K562 (cell line): ENCODE data around the gene PAN2. TPM values are rescaled to one million over a fixed set of nuclear protein-coding genes. Genes with fewer than 3 reads are reported as not detected.

Source experiments
- ARID2 ChIP-seq: fragments of 450-650 bp; IDR thresholded peaks from 2 replicates; pipeline ENCODE4 v1.6.1; 2017; ENCODE audit warnings: antibody characterized with exemption, mild to moderate bottlenecking
- ATF1 ChIP-seq, 2 experiments: fragments of 450-650 bp in 1 of 2; IDR thresholded peaks; 2 replicates each; pipeline ENCODE4 v1.6.1; 2016; ENCODE audit warnings: missing compliant biosample characterization in 1 of 2, missing genetic modification characterization in 1 of 2
- BDP1 ChIP-seq: IDR thresholded peaks from 3 replicates; pipeline ENCODE4 v1.6.1; 2011; ENCODE audit not compliant: insufficient read length, insufficient read depth
- CGGBP1 ChIP-seq: fragments of 250-450 bp; sonication (Bioruptor Pico); IDR thresholded peaks from 2 replicates; pipeline ENCODE4 v1.9.0; 2021; ENCODE audit warnings: mild to moderate bottlenecking
- ELF4 ChIP-seq: fragments of 450-650 bp; formaldehyde crosslinking; IDR thresholded peaks from 2 replicates; pipeline ENCODE4 v1.4.0; 2022; ENCODE audit warnings: missing genetic modification characterization
- ETV5 ChIP-seq: sonication (generic); formaldehyde crosslinking; IDR thresholded peaks from 2 replicates; pipeline ENCODE4 v1.4.0; 2020; ENCODE audit warnings: low read depth, mild to moderate bottlenecking, missing genetic modification reagents
- FOXJ3 ChIP-seq: sonication (generic); formaldehyde crosslinking; IDR thresholded peaks from 2 replicates; pipeline ENCODE4 v1.4.0; 2020; ENCODE audit warnings: mild to moderate bottlenecking, missing genetic modification reagents
- GABPA ChIP-seq: fragments of 200-800 bp; sonication (Bioruptor generic); conservative IDR thresholded peaks from 2 replicates; pipeline ENCODE4 v1.6.1; 2016; ENCODE audit warnings: low read depth, missing genetic modification characterization, missing compliant biosample characterization
- HMG20B ChIP-seq: fragments of 250-450 bp; sonication (Bioruptor Pico); IDR thresholded peaks from 2 replicates; pipeline ENCODE4 v1.5.0; 2021; ENCODE audit warnings: mild to moderate bottlenecking
- NR2C1 ChIP-seq, 2 experiments: fragments of 450-650 bp; IDR thresholded peaks; 2 replicates each; pipeline ENCODE4 v1.6.1; 2017; ENCODE audit warnings: mild to moderate bottlenecking in 2 of 2, antibody characterized with exemption in 1 of 2, inconsistent platforms in 1 of 2, missing compliant biosample characterization in 1 of 2, missing genetic modification characterization in 1 of 2
- POLR2H ChIP-seq: IDR thresholded peaks from 2 replicates; pipeline ENCODE4 v1.6.1; 2016; ENCODE audit warnings: missing genetic modification characterization, low read depth, mild to moderate bottlenecking, control low read depth, missing compliant biosample characterization, moderate library complexity
- POLR3A ChIP-seq: IDR thresholded peaks from 2 replicates; pipeline ENCODE4 v1.6.1; 2011; ENCODE audit warnings: borderline replicate concordance, mild to moderate bottlenecking, moderate library complexity; ENCODE audit not compliant: insufficient read length, insufficient read depth; ENCODE audit errors: extremely low read depth
- PREB ChIP-seq: sonication (generic); formaldehyde crosslinking; IDR thresholded peaks from 2 replicates; pipeline ENCODE4 v1.8.1; 2023; ENCODE audit warnings: mild to moderate bottlenecking, missing genetic modification reagents
- RBM25 ChIP-seq: fragments of 200-400 bp; formaldehyde crosslinking; IDR thresholded peaks from 2 replicates; pipeline ENCODE4 v1.6.1; 2018; ENCODE audit warnings: low read length, low read depth, moderate library complexity; ENCODE audit not compliant: severe bottlenecking
- STAG1 ChIP-seq: sonication (generic); formaldehyde crosslinking; IDR thresholded peaks from 2 replicates; pipeline ENCODE4 v1.5.0; 2020; ENCODE audit warnings: missing genetic modification reagents, borderline replicate concordance
- STAT5B ChIP-seq: fragments of 250-450 bp; sonication (Bioruptor Pico); IDR thresholded peaks from 2 replicates; pipeline ENCODE4 v1.8.0; 2021; ENCODE audit warnings: mild to moderate bottlenecking, inconsistent platforms
- TAF1 ChIP-seq: IDR thresholded peaks from 2 replicates; pipeline ENCODE4 v1.6.1; 2011; ENCODE audit warnings: mild to moderate bottlenecking, low read length, moderate library complexity; ENCODE audit not compliant: insufficient read depth, control insufficient read depth, severe bottlenecking; ENCODE audit errors: extremely low read depth
- ZBTB5 ChIP-seq: fragments of 450-650 bp; IDR thresholded peaks from 2 replicates; pipeline ENCODE4 v1.6.1; 2017; ENCODE audit warnings: antibody characterized with exemption
- ZFP1 ChIP-seq: fragments of 450-650 bp; formaldehyde crosslinking; IDR thresholded peaks from 2 replicates; pipeline ENCODE4 v1.4.0; 2020; ENCODE audit warnings: mild to moderate bottlenecking, mixed read lengths
- ZFP91 ChIP-seq: sonication (generic); formaldehyde crosslinking; IDR thresholded peaks from 2 replicates; pipeline ENCODE4 v1.8.0; 2022; ENCODE audit warnings: mild to moderate bottlenecking, missing genetic modification reagents
- ZNF121 ChIP-seq: sonication (generic); formaldehyde crosslinking; conservative IDR thresholded peaks from 2 replicates; pipeline ENCODE4 v1.8.0; 2022; ENCODE audit warnings: missing genetic modification reagents
- ZNF217 ChIP-seq: sonication (generic); formaldehyde crosslinking; IDR thresholded peaks from 2 replicates; pipeline ENCODE4 v1.8.0; 2022; ENCODE audit warnings: mild to moderate bottlenecking, missing genetic modification reagents
- ZNF79 ChIP-seq: fragments of 250-450 bp; sonication (Bioruptor Pico); IDR thresholded peaks from 2 replicates; pipeline ENCODE4 v1.4.0; 2020; ENCODE audit warnings: low read depth, mild to moderate bottlenecking, moderate library complexity
- polyA plus RNA-seq, 8 experiments: library from polyadenylated mRNA; depleted of rRNA in 4 of 8; stranded (reverse) in 5 of 8; unstranded in 3 of 8; fragments of >200 nt; fragmentation: Nextera tagmentation in 2 of 8; fragmentation: Illumina TruSeq in 1 of 8; extraction: Ambion mirVana in 2 of 8; extraction: Trizol in 1 of 8; gene quantifications; 2 replicates each; pipeline versions ENCODE4 v1.2.1 to v1.2.3, GENCODE V29; 2011 to 2014; ENCODE audit warnings: inconsistent platforms in 1 of 8, missing spikeins in 1 of 8
- total RNA-seq, 7 experiments: library from RNA; depleted of rRNA in 6 of 7; stranded (reverse); fragments of >200 nt in 6 of 7; fragmentation: Illumina TruSeq in 2 of 7; extraction: Trizol in 2 of 7; gene quantifications; 2 replicates each; pipeline versions ENCODE4 v1.2.1 to v1.2.3, GENCODE V29; 2011 to 2021; ENCODE audit warnings: low replicate concordance in 1 of 7

The PAN2 gene
- total and polyA plus RNA-seq, 9 of the 15 experiments (the other 6 are each of a cell fraction or from before 2014, with no cell fraction given), result 15.0 to 66.1 (median 25.9) TPM

GRCh38 chr12:56336361-56337167 lies 2.8 kb upstream of the PAN2 start (continued):
- TF ChIP-seq PREB (CRISPR knock-in tag), result no peak
- TF ChIP-seq ZFP91 (CRISPR knock-in tag), result no peak
- peak; percentile 52 for TF ChIP-seq TAF1
- TF ChIP-seq STAG1 (CRISPR knock-in tag), result no peak
- TF ChIP-seq ATF1 (CRISPR knock-in tag; IDR thresholded peaks at IDR 0.05), result no peak
- peak; percentile 94 for TF ChIP-seq ATF1 (tag; IDR thresholded peaks at IDR 0.05)
- TF ChIP-seq ZFP1, result no peak
- TF ChIP-seq ZBTB5, result 0 out of 2 replicates have a peak, but pooled peaks have one; percentile 18
- no peak for TF ChIP-seq STAT5B
- no peak for TF ChIP-seq POLR3A
- TF ChIP-seq ETV5, result peak; percentile 56; the same call in 1 of the 2 replicates
- TF ChIP-seq POLR2H (tag), result peak; percentile 95
- no peak for TF ChIP-seq ZNF121 (CRISPR knock-in tag)
- TF ChIP-seq NR2C1 (IDR thresholded peaks at IDR 0.05), result peak; percentile 96
- peak; percentile 97 for TF ChIP-seq NR2C1 (tag; IDR thresholded peaks at IDR 0.05)
- TF ChIP-seq BDP1, result no peak
- TF ChIP-seq ARID2, result no peak
- no peak for TF ChIP-seq ZNF79 (CRISPR knock-in tag)
- TF ChIP-seq HMG20B, result no peak
- TF ChIP-seq FOXJ3, result no peak
- TF ChIP-seq CGGBP1 (CRISPR knock-in tag), result no peak
- peak; percentile 96 for TF ChIP-seq ELF4 (CRISPR knock-in tag)
- peak; percentile 92 for TF ChIP-seq GABPA
- no peak for TF ChIP-seq RBM25
- TF ChIP-seq ZNF217, result no peak
